Kidney (tissue), 14 donors: ENCODE measurements around the gene SEMA3F. TPM values are rescaled to one million over a fixed set of nuclear protein-coding genes. Genes with fewer than 3 reads are reported as not detected.
A peak's percentile ranks its signal among the peaks of the same experiment; 100 is the strongest.

Experiments used
- DNase-seq, 5 donors: peaks; one replicate each; pipeline ENCODE4 v3.0.0-alpha.2; 2013 to 2020
- FAIRE-seq: peaks from 2 replicates; lab custom pipeline; 2012; peaks lifted over from hg19 to GRCh38; lab: Jason Lieb, UNC
- H3K27ac ChIP-seq, 2 donors: one replicate each; pipeline ENCODE4 v1.7.0; 2013; ENCODE audit warnings: low read depth in 2 of 2, low read length in 2 of 2, inconsistent platforms in 1 of 2
- H3K27me3 ChIP-seq: one replicate; pipeline ENCODE4 v1.7.1; 2013; ENCODE audit warnings: low read length, inconsistent platforms; ENCODE audit not compliant: control insufficient read depth, insufficient read depth
- H3K36me3 ChIP-seq, 3 donors: one replicate each; pipeline versions ENCODE4 v1.7.0 to v1.7.1; 2013; ENCODE audit warnings: low read length in 3 of 3, control low read depth in 1 of 3, inconsistent platforms in 1 of 3; ENCODE audit not compliant: insufficient read depth in 3 of 3, control insufficient read depth in 2 of 3
- H3K4me1 ChIP-seq, 3 donors: one replicate each; pipeline versions ENCODE4 v1.7.0 to v1.7.1; 2013; ENCODE audit warnings: low read length in 3 of 3, inconsistent platforms in 1 of 3, low read depth in 1 of 3; ENCODE audit not compliant: control insufficient read depth in 2 of 3, insufficient read depth in 2 of 3
- H3K4me3 ChIP-seq, 3 donors: one replicate each; pipeline versions ENCODE4 v1.7.0 to v1.8.1; 2013; ENCODE audit warnings: low read length in 3 of 3, control low read depth in 1 of 3, inconsistent platforms in 1 of 3
- H3K9ac ChIP-seq, 3 donors: one replicate each; pipeline versions ENCODE4 v1.7.0 to v1.7.1; 2013; ENCODE audit warnings: low read length in 3 of 3, control low read depth in 1 of 3, inconsistent platforms in 1 of 3
- H3K9me3 ChIP-seq, 3 donors: one replicate each; pipeline versions ENCODE4 v1.7.0 to v1.7.1; 2013; ENCODE audit warnings: low read length in 3 of 3, control low read depth in 1 of 3, inconsistent platforms in 1 of 3; ENCODE audit not compliant: control insufficient read depth in 2 of 3, insufficient read depth in 1 of 3
- intact Hi-C: fragments of 100-400 bp; cut with DNase I; formaldehyde crosslinking; loops from one replicate; pipeline ENCODE4 v1.11.1; 2022
- polyA plus RNA-seq: library from polyadenylated mRNA; stranded (reverse); fragments of 350-450 nt; fragmentation: Illumina TruSeq; extraction: RNeasy Lipid Tissue Mini Kit (QIAGEN cat#74804); gene quantifications from one replicate; pipeline ENCODE4 v1.2.3, GENCODE V29; 2014; ENCODE audit warnings: low read depth, low replicate concordance; ENCODE audit not compliant: insufficient read depth
- total RNA-seq: library from RNA; stranded (reverse); fragmentation: NEBNext Ultra II Directional; extraction: Animal tissue kit (Norgen Biotek cat#: 25700); gene quantifications from one replicate; pipeline ENCODE4 v1.2.1, GENCODE V29; 2021
- TF ChIP-seq, protein P1 (sequence below): IDR thresholded peaks from 3 replicates; pipeline ENCODE4 v1.5.1; 2012; ENCODE audit warnings: mild to moderate bottlenecking, moderate library complexity, borderline replicate concordance; ENCODE audit not compliant: insufficient read depth; ENCODE audit errors: extremely low read depth
- donor health status: control.
- donor health status: control.
- donor health status: control.
- donor health status: control.
- donor health status: control.
- donor health status: DM: yes; HTN: yes; CAD: no.
- donor health status: Normal renal cell carcinoma (clear cell type).

Gene SEMA3F
- total and polyA plus RNA-seq, 2 donors from 2014 or later, result 36.7 to 39.9 TPM

- H3K27me3 ChIP-seq, result no peaks in the 10 kb centered on the region
- no peak for FAIRE-seq
- TF ChIP-seq, protein P1, sequence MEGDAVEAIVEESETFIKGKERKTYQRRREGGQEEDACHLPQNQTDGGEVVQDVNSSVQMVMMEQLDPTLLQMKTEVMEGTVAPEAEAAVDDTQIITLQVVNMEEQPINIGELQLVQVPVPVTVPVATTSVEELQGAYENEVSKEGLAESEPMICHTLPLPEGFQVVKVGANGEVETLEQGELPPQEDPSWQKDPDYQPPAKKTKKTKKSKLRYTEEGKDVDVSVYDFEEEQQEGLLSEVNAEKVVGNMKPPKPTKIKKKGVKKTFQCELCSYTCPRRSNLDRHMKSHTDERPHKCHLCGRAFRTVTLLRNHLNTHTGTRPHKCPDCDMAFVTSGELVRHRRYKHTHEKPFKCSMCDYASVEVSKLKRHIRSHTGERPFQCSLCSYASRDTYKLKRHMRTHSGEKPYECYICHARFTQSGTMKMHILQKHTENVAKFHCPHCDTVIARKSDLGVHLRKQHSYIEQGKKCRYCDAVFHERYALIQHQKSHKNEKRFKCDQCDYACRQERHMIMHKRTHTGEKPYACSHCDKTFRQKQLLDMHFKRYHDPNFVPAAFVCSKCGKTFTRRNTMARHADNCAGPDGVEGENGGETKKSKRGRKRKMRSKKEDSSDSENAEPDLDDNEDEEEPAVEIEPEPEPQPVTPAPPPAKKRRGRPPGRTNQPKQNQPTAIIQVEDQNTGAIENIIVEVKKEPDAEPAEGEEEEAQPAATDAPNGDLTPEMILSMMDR, result no peak
- peaks cover 0 to 2% (median 0%) of the 10 kb centered on the region in 3 donors for H3K36me3 ChIP-seq
- H3K27ac ChIP-seq, result peak overlapping the region; percentile 83 to 90
- peak overlapping the region in 1 of 3 donors; percentile 60 for H3K9ac ChIP-seq
- no peak overlapping the region for H3K4me3 ChIP-seq
- H3K9me3 ChIP-seq, result no peaks in the 10 kb centered on the region
- DNase-seq, result peak in 2 of 5 donors; percentile 53 to 84
- intact Hi-C loops, result no loop called here
- H3K4me1 ChIP-seq, result peaks cover 5 to 87% (median 63%) of the 10 kb centered on the region in 3 donors
These were observed 10.1 kb downstream of the SEMA3F start for GRCh38 chr3:50164984-50165909.

GRCh38 chr3:50165910-50166538 is 10.9 kb downstream of the SEMA3F start:
- no peak overlapping the region for H3K4me3 ChIP-seq
- no peaks in the 10 kb centered on the region for H3K27me3 ChIP-seq
- FAIRE-seq (no peak), DNase-seq (peak in 3 of 5 donors; percentile 35 to 79 (median 56))
- H3K9ac ChIP-seq, result peak overlapping the region in 1 of 3 donors; percentile 60
- peaks cover 0 to 2% (median 0%) of the 10 kb centered on the region in 3 donors for H3K36me3 ChIP-seq
- no peaks in the 10 kb centered on the region for H3K9me3 ChIP-seq
- intact Hi-C loops, result no loop called here
- H3K4me1 ChIP-seq, result peaks cover 5 to 90% (median 65%) of the 10 kb centered on the region in 3 donors
- H3K27ac ChIP-seq, result peak overlapping the region; percentile 83 to 90
- TF ChIP-seq, protein P1, result no peak

DNA sequence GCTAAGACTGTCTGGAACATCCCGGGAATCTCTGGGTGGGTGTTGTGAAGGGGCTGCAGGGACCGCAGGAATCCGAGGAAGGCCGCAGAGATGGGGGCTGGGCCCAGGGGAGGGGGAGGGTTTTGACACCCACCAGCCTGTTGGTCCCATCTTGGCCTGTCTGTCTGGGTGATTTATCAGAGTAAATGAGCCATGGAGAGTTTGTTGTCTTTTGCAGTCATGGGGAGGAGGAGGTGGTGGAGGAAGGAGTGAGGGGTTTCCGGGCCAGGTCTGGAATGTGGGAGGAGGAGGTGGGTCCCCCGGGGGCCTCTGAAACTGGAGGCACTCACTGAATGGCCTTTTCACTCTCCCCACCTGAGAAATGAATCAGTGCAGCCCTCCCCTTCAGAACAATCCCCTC is 11.5 kb downstream of the SEMA3F start:
- DNase-seq (peak in 4 of 5 donors; percentile 90 to 97 (median 94)), FAIRE-seq (no peak)
- Histone ChIP-seq H3K9me3 (no peaks in the 10 kb centered on the region), H3K36me3 (peaks cover 0 to 2% (median 0%) of the 10 kb centered on the region in 3 donors), H3K27me3 (no peaks in the 10 kb centered on the region), H3K9ac (peak overlapping the region in 1 of 3 donors; percentile 49), H3K4me3 (no peak overlapping the region), H3K27ac (peak overlapping the region; percentile 83 to 90), H3K4me1 (peaks cover 5 to 88% (median 63%) of the 10 kb centered on the region in 3 donors)
- TF ChIP-seq, protein P1, result no peak
- intact Hi-C loops, result no loop called here
